CD4-positive, alpha-beta T cell treated with Interferon alpha-2 for 1 hour (primary cell): ENCODE results near the gene STIM2.

ENCODE experiments used
- DNase-seq, 2 donors: peaks; one replicate each; pipeline ENCODE4 v3.0.0-alpha.2; 2020 to 2022

Gene STIM2

DNA sequence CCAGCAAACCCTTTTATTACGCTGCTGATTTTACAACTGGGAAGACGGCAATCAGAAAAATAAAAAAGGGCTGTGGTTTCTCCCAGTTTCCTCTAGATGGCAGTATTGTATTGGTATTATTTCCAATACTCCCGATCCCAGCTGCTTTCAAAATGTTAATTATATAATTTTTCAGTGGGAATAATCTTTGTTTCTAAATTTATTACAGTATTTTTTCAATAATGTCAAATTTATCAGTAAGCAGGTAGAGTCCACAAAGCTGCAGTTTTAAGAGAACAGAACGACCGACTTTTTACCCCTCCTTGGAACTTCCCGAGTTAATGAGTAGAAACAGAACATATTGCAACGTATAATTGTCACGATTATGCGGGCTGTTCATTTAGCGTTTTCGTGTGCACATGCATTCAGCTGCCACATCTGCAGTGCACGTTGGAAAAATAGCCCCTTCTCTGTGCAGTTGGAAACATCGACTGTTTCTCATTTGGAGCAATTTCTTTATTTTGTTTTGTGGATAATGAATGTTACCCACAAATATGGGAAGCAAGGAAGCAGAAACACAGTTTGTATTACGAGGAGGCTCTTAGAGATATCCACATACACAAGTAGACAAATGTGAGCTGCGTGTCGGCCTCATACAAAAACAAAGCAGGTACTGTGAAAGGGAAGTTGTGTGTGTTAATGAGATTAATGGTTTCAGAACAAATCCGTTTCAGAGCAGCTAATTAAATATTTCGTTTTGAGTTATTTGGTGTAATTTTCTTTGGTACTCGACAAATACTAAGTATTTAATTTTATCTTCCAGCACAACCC, 188.0 kb downstream of the STIM2 start:
- peak in 1 of 2 donors; percentile 38 for DNase-seq

- DNase-seq = no peak
These were observed 188.7 kb downstream of the STIM2 start for GRCh38 chr4:27049239-27049829.

- DNase-seq = no peak
These were observed 190.1 kb downstream of the STIM2 start for GRCh38 chr4:27050731-27051130.

DNA sequence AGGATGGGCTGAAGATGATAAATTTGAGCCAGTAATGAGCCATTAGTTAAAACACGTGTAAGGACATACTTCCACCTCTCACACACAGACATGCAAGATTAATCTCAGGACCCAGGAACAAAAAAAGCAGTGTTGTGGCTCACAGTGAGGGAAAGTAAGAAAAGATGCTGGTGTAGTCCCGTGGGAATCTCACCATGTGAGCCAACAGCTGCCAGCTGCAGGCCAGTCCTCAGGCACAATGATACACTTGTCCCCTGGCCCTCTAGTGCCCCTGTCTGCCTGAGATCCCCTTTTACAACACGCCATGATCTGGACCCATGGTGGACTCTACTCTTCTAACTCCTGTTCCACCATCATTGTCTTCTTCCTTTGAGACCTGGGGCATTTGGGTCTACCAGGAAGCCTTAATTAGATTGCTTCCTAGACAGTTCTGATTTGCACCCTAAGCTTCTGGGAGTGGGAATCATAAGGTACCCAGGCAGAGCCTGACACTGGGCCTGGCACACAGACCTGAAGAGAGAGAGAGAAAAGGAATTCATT, 194.7 kb downstream of the STIM2 start:
- no peak for DNase-seq

DNA sequence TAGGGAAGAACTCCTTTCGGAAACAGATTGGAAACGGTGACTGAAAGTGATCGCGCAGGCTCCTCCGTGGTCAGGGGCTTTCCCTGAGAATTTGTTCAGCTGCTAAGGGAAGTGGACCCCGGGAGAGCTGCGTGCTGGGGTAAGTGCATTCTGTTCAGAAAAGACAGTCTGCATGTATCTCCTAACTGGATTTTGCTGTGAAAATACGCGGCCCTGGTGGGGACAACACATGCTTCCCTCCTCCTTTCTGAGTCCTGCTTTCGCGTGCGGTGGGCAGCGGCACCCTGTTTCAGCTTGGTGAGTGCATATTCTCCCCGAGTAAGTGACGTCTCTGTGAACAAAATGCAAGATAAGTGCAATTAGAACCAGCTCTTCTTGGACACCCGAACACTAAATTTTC, 195.6 kb downstream of the STIM2 start:
- no peak for DNase-seq

DNA sequence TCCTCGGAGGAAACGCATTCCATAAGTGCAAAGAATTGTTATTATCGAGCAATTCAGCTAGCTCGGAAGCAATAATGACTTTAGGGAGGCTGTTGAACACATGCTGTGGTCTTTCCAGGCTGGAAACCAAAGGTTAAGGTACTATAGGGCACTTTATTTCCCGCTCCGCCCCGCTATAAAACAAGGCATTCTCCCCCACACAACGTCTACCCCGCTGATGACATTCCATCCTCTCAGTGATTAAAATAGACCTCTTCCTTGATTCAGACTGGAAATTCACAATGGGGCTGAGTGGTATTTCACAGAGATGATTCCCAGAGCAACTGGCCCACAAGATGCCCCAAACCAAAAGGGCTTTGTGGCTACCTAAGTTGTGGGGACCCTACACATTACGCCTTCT, 196.4 kb downstream of the STIM2 start:
- DNase-seq = no peak

GRCh38 chr4:27057662-27058061, 197.0 kb downstream of the STIM2 start:
- DNase-seq = no peak

DNA sequence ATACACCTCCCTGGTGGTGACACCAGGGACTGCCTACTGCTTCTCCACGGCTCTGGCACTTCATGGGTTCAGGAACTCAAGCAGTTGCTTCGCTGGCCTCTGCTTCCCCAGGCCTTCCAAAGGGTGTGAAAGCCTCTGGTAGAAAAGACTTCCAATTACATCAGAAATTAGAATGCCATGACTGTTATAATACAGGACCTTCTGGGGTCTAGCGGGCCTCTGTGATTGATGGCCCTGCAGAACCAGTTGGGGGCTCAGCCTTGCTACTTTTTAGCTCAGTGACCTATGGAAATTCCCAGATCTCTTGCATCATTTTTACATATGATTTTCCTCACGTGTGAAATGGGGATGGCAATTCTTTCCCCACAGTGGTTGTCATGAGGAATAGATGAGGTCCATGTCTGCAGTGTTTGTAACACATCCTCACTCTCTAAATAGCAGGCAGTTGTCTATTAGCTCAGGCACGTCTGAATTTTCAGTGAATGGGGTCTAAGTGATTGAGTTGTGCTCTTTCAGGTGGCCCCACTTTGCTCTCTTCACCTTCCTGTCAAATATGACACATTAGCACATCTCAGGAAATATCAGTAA, 198.3 kb downstream of the STIM2 start:
- no peak for DNase-seq

- no peak for DNase-seq
These were observed 198.8 kb downstream of the STIM2 start for GRCh38 chr4:27059446-27059845.

DNA sequence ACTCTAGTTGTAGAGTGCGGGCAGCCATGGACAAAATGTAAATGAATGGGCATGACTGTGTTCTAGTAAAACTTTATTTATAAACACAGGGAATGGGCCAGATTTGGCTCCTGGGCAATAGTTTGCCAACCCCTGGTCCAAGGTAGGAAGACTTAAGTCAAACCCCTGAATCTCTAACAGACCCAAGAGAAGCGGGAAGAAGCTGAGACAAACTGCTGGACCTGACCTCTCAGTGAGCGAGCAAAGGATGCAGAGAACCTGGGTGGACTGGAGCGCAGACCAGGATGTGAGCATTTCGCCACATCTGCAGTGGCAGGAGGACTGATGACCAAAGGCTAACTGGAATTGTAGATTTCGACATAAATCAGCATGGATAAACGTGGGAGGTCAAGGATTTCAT, 201.6 kb downstream of the STIM2 start:
- DNase-seq = no peak

GRCh38 chr4:27066591-27066990, 205.9 kb downstream of the STIM2 start:
- peak in 1 of 2 donors; percentile 53 for DNase-seq

- DNase-seq = peak in 1 of 2 donors; percentile 35
These were observed 207.7 kb downstream of the STIM2 start for GRCh38 chr4:27068151-27068867.
